Mucosa of descending colon (tissue), 3 donors: ENCODE data around the gene SFXN3. TPM values are rescaled to one million over a fixed set of nuclear protein-coding genes. Genes with fewer than 3 reads are reported as not detected.

Experiments
- ATAC-seq: fragments of 200-7000 bp; cut with Tn5 transposase; one replicate; pipeline ENCODE4 v1.9.1; 2020; ENCODE audit warnings: mild to moderate bottlenecking, moderate library complexity
- DNase-seq, 3 donors: peaks; one replicate each; pipeline ENCODE4 v3.0.0-alpha.2; 2020
- H3K36me3 ChIP-seq: fragments of 200-600 bp; one replicate; pipeline ENCODE4 v1.8.0; 2021; ENCODE audit warnings: low read depth, mild to moderate bottlenecking
- H3K4me1 ChIP-seq: fragments of 200-600 bp; one replicate; pipeline ENCODE4 v1.8.0; 2021; ENCODE audit warnings: low read depth, mild to moderate bottlenecking
- H3K4me3 ChIP-seq: fragments of 200-600 bp; one replicate; pipeline ENCODE4 v1.8.0; 2021; ENCODE audit warnings: mild to moderate bottlenecking
- H3K9me3 ChIP-seq: fragments of 200-600 bp; one replicate; pipeline ENCODE4 v1.8.0; 2021; ENCODE audit warnings: mild to moderate bottlenecking
- CTCF ChIP-seq: fragments of 200-600 bp; IDR thresholded peaks from one replicate; pipeline ENCODE4 v1.8.0; 2022; ENCODE audit warnings: antibody characterized with exemption, mild to moderate bottlenecking
- intact Hi-C, 2 donors: fragments of 100-400 bp; cut with DNase I in 1 of 2; cut with micrococcal nuclease in 1 of 2; formaldehyde crosslinking; loops; one replicate each; pipeline versions ENCODE4 v1.11.0 to v1.11.1; 2022; cut with DNase I, micrococcal nuclease
- total RNA-seq, 3 donors: library from RNA; stranded (reverse); fragmentation: NEBNext Ultra II Directional in 2 of 3; extraction: Animal tissue kit (Norgen Biotek cat#: 25700) in 2 of 3; gene quantifications; one replicate each; pipeline versions ENCODE4 v1.2.1 to v1.2.4, GENCODE V29; 2021 to 2023
- donor health status: DM: no; HTN: no; CAD: no; lungs with moderate emphysema.
- donor health status: DM: no; HTN: no; CAD: no.
- donor health status: DM: no; HTN: yes; CAD: no.

The SFXN3 gene
- total RNA-seq, 3 donors from 2014 or later, result 8.7 to 28.7 (median 28.0) TPM

- H3K9me3 ChIP-seq, result no peaks in the 10 kb centered on the region
- peaks cover 26% of the 10 kb centered on the region for H3K4me1 ChIP-seq
- no peak overlapping the region for H3K4me3 ChIP-seq
- DNase-seq (no peak), ATAC-seq (no peak)
- intact Hi-C loops, result no loop called here
- no peak for TF ChIP-seq CTCF
- H3K36me3 ChIP-seq, result no peaks in the 10 kb centered on the region
Measured at GRCh38 chr10:101044117-101044516, 13.1 kb downstream of the SFXN3 start.

GRCh38 chr10:101046332-101047238 lies 15.6 kb downstream of the SFXN3 start:
- H3K9me3 ChIP-seq, result no peaks in the 10 kb centered on the region
- intact Hi-C loops, result no loop called here
- no peaks in the 10 kb centered on the region for H3K36me3 ChIP-seq
- H3K4me3 ChIP-seq, result no peak overlapping the region
- peaks cover 27% of the 10 kb centered on the region for H3K4me1 ChIP-seq
- no peak for TF ChIP-seq CTCF
- peak in 1 of 3 donors; percentile 38 for DNase-seq
- ATAC-seq, result no peak

GRCh38 chr10:101047268-101047667 lies 16.2 kb downstream of the SFXN3 start:
- ATAC-seq, result no peak
- Histone ChIP-seq H3K9me3 (no peaks in the 10 kb centered on the region), H3K4me3 (no peak overlapping the region), H3K4me1 (peaks cover 21% of the 10 kb centered on the region), H3K36me3 (no peaks in the 10 kb centered on the region)
- TF ChIP-seq CTCF, result no peak
- DNase-seq, result peak in 1 of 3 donors; percentile 49
- intact Hi-C loops, result no loop called here

GRCh38 chr10:101047961-101048892 lies 17.2 kb downstream of the SFXN3 start:
- peak in 1 of 3 donors; percentile 53 for DNase-seq
- peak; percentile 71 for ATAC-seq
- peaks cover 15% of the 10 kb centered on the region for H3K4me1 ChIP-seq
- TF ChIP-seq CTCF, result no peak
- H3K9me3 ChIP-seq, result no peaks in the 10 kb centered on the region
- intact Hi-C loops, result no loop called here
- no peak overlapping the region for H3K4me3 ChIP-seq
- H3K36me3 ChIP-seq, result no peaks in the 10 kb centered on the region

GRCh38 chr10:101050208-101051069 lies 19.4 kb downstream of the SFXN3 start:
- DNase-seq, result peak; percentile 70 to 88 (median 86)
- ATAC-seq, result peak; percentile 87
- H3K4me3 ChIP-seq, result no peak overlapping the region
- no peaks in the 10 kb centered on the region for H3K9me3 ChIP-seq
- H3K4me1 ChIP-seq, result peaks cover 7% of the 10 kb centered on the region
- peak; percentile 88 for TF ChIP-seq CTCF
- intact Hi-C loops, result no loop called here
- H3K36me3 ChIP-seq, result no peaks in the 10 kb centered on the region
